AG04450 (cell line): ENCODE results near the gene F2R. TPM values are rescaled to one million over a fixed set of nuclear protein-coding genes. Genes with fewer than 3 reads are reported as not detected.
"Not testable (repeated sequence)": the region's sequence is repeated elsewhere in the genome, so short reads cannot be mapped to it uniquely, and the experiment has no call there.

Source experiments
- CTCF ChIA-PET: fragments of 300-600, 350-600 bp; formaldehyde crosslinking; extraction: SDS; loops from one replicate; lab custom pipeline; 2022; ENCODE audit warnings: antibody characterized with exemption, inconsistent platforms; lab: Charles Lee
- POLR2A ChIA-PET: fragments of 350-600 bp; formaldehyde crosslinking; extraction: SDS; loops from one replicate; lab custom pipeline; 2021; ENCODE audit warnings: antibody characterized with exemption, inconsistent platforms; lab: Yijun Ruan, JAX
- DNase-seq: peaks from one replicate; pipeline ENCODE4 v3.0.0-alpha.2; 2011; ENCODE audit warnings: low read depth, low spot score
- H3K27ac ChIP-seq: one replicate; pipeline ENCODE4 v1.5.1; 2012; ENCODE audit warnings: low read depth, low read length, control low read depth
- H3K27me3 ChIP-seq: one replicate; pipeline ENCODE4 v1.6.0; 2012; ENCODE audit warnings: low read length; ENCODE audit not compliant: control insufficient read depth, insufficient read depth
- H3K4me3 ChIP-seq: 2 replicates; pipeline ENCODE4 v1.5.1; 2011; ENCODE audit warnings: mild to moderate bottlenecking, low read depth, low read length, control low read depth
- H3K9me3 ChIP-seq: 2 replicates; pipeline ENCODE4 v1.5.1; 2012; ENCODE audit warnings: low read length; ENCODE audit not compliant: control insufficient read depth, insufficient read depth
- CTCF ChIP-seq: IDR thresholded peaks from 2 replicates; pipeline ENCODE4 v1.5.1; 2011; ENCODE audit warnings: low read depth, low read length, control low read depth, inconsistent platforms
- polyA plus RNA-seq: library from polyadenylated mRNA; depleted of rRNA; stranded (reverse); fragments of >200 nt; gene quantifications from 2 replicates; pipeline ENCODE4 v1.2.3, GENCODE V29; 2011; rRNA removed
- small RNA-seq: library from RNA; depleted of rRNA; stranded (forward); fragments of <200 nt; gene quantifications from one replicate; pipeline ENCODE3, GENCODE V24; 2012; ENCODE audit warnings: low read depth; ENCODE audit not compliant: insufficient read length

Gene F2R
- polyA plus RNA-seq, 1 experiment: 324 TPM

- Histone ChIP-seq H3K9me3 (no peaks in the 10 kb centered on the region), H3K27ac (no peak overlapping the region), H3K27me3 (no peaks in the 10 kb centered on the region), H3K4me3 (no peak overlapping the region)
- ChIA-PET POLR2A (no interaction called here), CTCF (interaction anchor here (0.6 to 2.3 kb wide), 3 partner anchors 13 to 404 kb away, joined by 3 to 20 read pairs (median 3); no protein-coding TSS in a partner anchor)
- no peak for TF ChIP-seq CTCF
- DNase-seq: no peak
Observed at GRCh38 chr5:76776391-76776790, 60.5 kb downstream of the F2R start.

GRCh38 chr5:76780616-76781015, 64.7 kb downstream of the F2R start:
- H3K27me3 ChIP-seq, H3K27ac ChIP-seq, POLR2A ChIA-PET, DNase-seq, H3K4me3 ChIP-seq, H3K9me3 ChIP-seq: not testable (repeated sequence)
- CTCF ChIA-PET: interaction anchor here (2.2 kb wide), 1 partner anchor 179 kb away, joined by 7 read pairs; no protein-coding TSS in a partner anchor

GRCh38 chr5:76781775-76782174, 65.8 kb downstream of the F2R start:
- no peak for DNase-seq
- Histone ChIP-seq H3K27me3 (no peaks in the 10 kb centered on the region), H3K27ac (no peak overlapping the region), H3K4me3 (no peak overlapping the region), H3K9me3 (no peaks in the 10 kb centered on the region)
- ChIA-PET POLR2A (no interaction called here), CTCF (no interaction called here)
- TF ChIP-seq CTCF: no peak

- no peak overlapping the region for H3K4me3 ChIP-seq
- no peaks in the 10 kb centered on the region for H3K9me3 ChIP-seq
- ChIA-PET POLR2A (no interaction called here), CTCF (interaction anchor here (1.0 kb wide), 1 partner anchor 35 kb away, joined by 4 read pairs; no protein-coding TSS in a partner anchor)
- TF ChIP-seq CTCF: no peak
- no peak overlapping the region for H3K27ac ChIP-seq
- no peaks in the 10 kb centered on the region for H3K27me3 ChIP-seq
- DNase-seq: no peak
Observed at GRCh38 chr5:76782444-76782843, 66.5 kb downstream of the F2R start.

Small RNAs within 50 kb of the gene (small RNA-seq; reads per million reads assigned to genes)
- gene RF02154 (not detected), gene RF02155 (not detected)

Other genes starting within 250 kb of the F2R start
- 83.1 and 89.6 TPM in 2 replicates for gene F2RL2, start 92.7 kb upstream of the F2R start, polyA plus RNA-seq
- 11.0 and 11.4 TPM in 2 replicates for gene F2RL1, start 102.9 kb downstream of the F2R start, polyA plus RNA-seq
- not detected in 2 replicates for gene S100Z, start 133.9 kb downstream of the F2R start, polyA plus RNA-seq
- gene CRHBP, start 236.9 kb downstream of the F2R start, polyA plus RNA-seq: 0.33 and 0.61 TPM in 2 replicates